TTC549 (cell line): Measurements from ENCODE around the gene HOXA3.

ENCODE experiments used
- FAIRE-seq: peaks from 2 replicates; lab custom pipeline; 2012; peaks lifted over from hg19 to GRCh38; lab: Jason Lieb, UNC

HOXA3 gene

DNA sequence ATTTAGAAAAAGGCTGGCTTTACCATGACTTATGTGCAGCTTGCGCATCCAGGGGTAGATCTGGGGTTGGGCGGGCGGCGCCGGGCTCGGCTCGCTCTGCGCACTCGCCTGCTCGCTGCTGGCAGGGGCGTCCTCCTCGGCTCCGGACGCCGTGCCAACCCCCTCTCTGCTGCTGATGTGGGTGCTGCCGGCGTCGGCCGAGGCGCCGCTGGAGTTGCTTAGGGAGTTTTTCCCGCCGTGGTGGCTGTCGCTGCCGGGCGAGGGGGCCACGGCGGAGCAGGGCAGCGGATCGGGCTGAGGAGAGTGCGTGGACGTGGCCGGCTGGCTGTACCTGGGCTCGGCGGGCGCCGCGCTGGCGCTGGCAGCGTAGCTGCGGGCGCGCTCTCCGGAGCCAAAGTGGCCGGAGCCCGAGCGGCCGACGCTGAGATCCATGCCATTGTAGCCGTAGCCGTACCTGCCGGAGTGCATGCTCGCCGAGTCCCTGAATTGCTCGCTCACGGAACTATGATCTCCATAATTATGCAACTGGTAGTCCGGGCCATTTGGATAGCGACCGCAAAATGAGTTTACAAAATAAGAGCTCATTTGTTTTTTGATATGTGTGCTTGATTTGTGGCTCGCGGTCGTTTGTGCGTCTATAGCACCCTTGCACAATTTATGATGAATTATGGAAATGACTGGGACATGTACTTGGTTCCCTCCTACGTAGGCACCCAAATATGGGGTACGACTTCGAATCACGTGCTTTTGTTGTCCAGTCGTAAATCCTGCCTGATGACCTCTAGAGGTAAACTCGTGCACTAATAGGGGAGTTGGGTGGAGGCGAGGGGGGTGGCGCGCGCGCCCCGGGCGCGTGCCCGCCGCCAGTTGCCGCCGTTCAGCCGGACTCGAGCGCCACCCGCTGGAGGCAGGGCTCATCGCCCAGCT is 9.1 kb downstream of the HOXA3 start, which contains the start of gene HOXA5:
TSS of gene HOXA5 (minus strand) at position 659 of the 927 bp plus-strand sequence. CDS start at position 585, 74 bp downstream.
- no peak for FAIRE-seq

- no peak for FAIRE-seq
Observed at GRCh38 chr7:27142580-27143022, 9.8 kb downstream of the HOXA3 start.

DNA sequence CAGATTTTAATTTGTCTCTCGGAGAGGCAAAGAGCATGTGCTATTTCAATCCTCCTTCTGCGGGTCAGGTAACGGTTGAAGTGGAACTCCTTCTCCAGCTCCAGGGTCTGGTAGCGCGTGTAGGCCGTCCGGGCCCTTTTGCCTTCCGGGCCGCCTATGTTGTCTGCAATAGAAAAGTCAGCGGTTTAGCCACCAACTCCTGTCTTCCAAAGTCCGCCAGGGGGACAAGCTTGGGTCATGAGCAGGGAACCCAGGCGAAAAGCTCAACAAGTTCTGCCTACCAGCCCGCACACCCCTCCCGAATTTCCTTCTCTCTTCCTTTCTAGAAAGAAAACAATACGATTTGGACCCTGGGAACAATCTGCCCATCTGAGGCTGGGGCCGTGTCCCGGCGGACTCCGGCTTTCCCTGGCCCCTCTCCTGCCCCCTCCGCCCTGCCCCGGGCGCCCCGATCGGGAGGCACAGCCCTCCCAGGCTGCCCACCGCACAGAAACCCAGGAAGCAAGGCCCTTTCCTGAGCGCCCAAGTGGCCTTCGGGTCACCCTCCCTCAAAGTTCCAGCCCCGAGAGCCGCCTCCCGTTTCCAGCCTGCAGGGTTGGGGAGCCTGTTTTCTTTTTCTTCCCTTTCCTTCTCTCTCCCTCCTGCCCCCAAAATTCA is 10.3 kb downstream of the HOXA3 start:
- FAIRE-seq, result no peak

DNA sequence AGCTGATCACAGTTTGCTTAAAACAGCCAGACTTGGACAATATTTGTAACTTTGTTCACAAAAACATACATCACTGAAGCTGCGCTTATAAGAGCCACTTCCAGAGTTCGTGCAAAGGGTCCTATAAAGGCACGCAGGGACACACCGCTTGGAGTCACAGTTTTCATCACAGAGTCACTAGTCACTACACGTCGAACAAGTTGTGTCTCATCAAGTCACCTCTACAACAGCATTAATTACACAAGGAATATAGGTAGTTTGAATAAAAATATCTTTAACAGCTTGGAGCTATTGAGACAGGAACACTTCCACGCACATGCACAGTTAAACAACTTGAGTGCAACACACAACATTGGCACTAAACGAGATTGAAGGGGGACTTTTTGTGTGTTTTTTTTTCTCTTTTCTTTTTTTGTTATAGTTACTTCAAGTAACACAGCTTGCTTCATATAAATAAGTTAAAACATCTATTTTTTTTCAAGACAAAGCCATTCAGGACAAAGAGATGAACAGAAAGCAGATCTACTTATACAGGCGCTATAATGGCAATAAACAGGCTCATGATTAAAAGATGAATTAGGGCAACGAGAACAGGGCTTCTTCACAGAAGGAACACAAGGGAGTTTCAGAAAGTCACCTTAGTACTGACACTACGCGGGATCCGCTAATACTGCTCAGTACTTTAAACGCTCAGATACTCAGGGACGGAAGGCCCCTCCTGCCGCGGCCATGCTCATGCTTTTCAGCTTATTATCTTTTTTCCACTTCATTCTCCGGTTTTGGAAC is 11.1 kb downstream of the HOXA3 start:
- FAIRE-seq, result no peak

DNA sequence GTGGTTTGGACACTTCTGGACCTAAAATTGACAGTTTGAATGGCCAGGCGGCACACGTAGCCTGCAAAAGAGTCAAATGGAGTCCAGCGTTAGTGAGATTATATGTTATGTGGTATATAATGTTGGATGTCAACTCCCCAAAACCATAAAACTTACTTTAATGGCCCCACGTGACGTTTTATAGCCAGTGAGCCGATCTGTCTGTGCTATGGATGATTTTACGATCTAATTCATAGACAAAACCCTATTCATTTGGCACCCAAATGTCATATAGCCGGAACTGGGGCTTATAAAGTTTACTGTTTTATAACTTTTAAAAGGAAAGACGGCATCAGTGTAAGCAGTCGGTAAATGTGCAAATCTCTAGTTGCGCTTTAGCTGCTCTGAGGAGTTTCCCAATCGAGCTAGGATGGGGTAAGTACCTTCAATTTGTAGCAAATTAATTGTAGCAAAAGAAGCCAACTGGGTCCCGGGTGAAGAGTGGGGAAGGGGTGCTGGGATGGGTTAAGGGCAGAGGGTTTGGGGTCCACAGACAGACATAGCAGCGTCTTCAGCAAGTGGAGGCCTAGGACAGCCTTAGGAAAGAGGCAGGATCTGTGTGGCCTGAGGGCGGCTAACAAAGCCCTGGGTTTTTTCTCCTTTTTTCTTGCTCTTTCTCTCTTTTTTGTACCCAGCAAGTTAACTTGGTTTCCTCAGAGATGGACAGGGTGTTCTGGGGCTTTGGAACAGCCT is 12.1 kb downstream of the HOXA3 start:
- FAIRE-seq, result no peak

GRCh38 chr7:27139334-27140125 is 12.9 kb downstream of the HOXA3 start:
- no peak for FAIRE-seq

GRCh38 chr7:27138985-27139333 is 13.4 kb downstream of the HOXA3 start:
- FAIRE-seq, result no peak

GRCh38 chr7:27138472-27138871 is 13.9 kb downstream of the HOXA3 start:
- no peak for FAIRE-seq

- FAIRE-seq, result no peak
Observed at GRCh38 chr7:27137640-27138315, 14.6 kb downstream of the HOXA3 start.

DNA sequence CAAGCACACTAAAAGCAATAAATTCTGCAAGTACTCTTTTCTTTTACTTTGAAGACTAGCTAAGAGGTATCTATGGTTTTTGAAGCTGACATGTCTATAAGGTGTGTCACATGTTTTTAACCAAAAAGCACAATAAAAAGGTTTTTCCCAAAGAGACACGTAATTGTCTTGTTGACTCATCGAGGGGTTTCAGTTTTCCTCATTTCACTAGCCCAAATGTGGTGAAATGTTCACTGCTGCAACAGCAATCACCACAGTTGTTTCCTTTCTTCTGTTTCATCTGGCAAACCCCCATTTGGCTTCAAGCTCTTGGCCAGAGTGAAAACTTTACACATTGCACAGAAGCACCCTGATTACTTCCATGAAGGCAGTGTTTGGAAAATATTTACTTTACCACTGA is 18.0 kb downstream of the HOXA3 start:
- FAIRE-seq, result no peak

DNA sequence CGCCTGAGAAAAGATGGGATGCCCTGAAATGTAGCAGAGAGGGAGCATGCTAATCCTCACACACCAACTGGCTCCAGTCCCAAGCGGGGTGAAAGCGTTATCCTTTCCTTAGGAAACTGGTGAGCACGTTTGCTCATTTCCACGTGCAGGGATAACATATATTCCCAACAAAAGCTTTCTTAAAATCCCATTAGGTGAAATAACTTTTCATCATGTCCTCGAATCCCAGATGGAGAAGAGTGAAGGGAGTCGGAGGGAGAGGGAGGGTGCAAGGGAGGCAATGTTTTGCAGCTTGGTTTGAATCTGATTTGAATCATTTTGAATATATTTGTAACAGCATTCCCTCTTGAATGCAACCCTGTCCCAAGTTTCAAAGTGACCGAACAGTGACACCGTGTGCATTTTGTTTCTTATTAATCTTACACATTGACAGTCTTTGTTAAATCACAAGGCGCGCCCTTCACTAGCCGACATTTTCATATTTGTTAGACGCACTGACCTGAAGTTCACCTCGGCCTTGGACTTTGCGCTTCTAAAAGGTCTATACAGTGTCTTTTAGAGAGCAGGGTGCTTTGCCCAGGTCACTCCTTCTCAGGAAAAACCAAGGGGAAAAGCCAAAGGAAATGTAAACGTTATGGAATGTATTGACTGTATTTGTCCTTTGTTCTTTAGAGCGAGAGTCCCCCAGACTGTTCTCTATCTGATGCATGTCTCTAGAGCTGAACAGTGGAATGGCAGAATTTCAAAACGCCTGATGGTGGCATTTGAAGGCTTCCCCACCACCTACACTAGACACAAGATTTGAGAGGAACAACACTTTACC is 18.8 kb downstream of the HOXA3 start:
- no peak for FAIRE-seq

DNA sequence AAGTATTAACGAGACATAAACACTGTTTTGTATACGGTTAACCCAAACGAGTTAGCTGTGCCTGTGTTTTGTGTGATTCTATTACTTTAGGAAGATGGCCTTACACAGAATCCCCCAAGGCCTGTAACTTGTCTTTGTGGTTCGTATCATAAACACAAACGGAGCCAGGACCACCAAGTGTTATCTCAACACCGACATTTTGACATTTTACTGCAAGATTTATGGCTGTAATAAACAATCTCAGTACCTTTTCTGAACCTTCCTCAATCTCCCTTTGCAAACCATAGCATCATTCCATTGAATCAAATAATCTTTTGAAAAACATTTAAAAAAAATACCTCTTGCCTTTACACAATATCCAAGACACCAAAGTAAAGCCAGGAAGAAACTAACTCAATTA is 19.4 kb downstream of the HOXA3 start:
- FAIRE-seq, result no peak

GRCh38 chr7:27132214-27132613 is 20.2 kb downstream of the HOXA3 start:
- FAIRE-seq, result no peak

GRCh38 chr7:27131390-27131819 is 21.0 kb downstream of the HOXA3 start:
- no peak for FAIRE-seq

DNA sequence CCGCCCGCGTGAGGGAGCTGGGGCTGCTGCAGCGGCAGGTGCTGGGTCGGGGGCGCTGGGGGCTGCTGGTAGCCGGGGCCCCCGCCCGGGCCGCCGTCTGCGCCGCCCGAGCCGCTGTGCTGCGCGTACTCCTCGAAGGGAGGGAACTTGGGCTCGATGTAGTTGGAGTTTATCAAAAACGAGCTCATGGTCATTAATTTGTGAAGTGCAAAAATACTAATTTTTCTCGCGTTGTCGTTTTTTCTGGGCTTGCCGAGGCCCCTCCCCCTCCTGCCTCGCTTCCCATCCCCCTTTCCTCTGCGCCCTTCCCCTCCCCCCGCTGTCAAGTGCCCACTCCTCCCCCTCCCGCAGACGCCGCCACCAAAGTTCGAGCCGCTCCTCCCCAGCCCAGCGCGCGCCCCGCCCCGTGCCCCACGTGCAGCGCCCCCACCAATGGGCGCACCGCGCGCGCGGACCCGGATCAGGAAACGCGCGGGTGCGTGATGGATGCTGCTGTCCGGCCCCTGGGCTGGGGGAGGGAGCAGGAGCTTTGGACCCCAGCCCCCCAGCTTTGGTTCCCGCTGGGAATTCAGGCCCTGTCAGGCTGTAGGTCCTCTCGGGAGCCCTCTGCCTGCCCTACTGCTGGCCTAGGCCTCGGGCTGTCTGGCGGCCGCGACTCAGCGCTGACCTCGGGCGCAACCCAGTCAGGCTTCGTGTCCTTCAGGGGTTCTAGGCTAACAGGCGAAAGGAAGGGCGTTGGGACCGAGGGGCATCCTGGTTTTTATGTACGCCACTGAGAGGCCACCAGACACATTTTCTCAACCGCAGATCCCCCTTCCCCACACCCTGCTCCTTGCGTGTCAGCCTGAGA is 21.6 kb downstream of the HOXA3 start, which contains the start of gene HOXA4:
TSS of gene HOXA4 (minus strand) at position 218 of the 850 bp plus-strand sequence. CDS start at position 194, 24 bp downstream.
- FAIRE-seq, result no peak

GRCh38 chr7:27129729-27130539 is 22.4 kb downstream of the HOXA3 start:
- no peak for FAIRE-seq
